Measurements from ENCODE around the gene SLC43A2.

DNA sequence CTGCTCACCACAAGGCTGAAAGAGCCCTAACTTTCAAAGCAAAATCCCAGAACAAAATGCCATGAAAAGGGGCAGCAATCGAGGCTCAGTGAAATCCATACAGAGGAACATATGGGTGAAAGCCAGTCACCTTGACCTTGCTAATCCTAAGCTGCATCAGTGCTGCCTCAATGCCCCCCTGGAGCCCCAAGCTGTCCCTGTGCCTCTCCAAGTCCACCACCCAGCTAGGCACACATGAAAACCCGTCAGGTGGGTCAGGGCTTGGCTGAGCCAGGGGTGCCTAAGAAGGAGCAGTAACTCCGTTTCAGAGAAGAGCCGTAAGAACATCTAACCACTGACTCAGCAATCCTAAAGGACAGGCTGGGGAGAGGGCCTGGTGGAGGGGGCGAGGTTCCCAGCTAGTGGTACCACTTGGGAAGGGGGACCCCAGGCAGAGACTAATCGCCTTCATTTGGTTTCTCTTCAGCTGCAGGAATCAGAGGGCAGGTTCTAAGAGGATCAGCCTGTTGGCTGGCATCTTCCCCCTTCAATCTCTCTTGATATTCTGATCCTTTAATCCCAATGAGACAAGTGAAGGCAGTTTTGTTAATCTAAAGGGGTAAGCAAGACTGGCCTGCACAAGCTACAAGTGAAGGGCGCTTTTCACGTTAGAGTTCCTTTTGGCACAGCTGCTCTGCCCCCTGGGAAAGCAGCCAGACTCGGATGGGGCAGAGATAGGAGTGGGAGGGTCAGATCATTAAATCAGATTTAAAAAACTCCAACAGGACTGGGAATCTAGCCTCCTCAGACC lies 73.7 kb downstream of the SLC43A2 start:
- TF ChIP-seq, protein P1, sequence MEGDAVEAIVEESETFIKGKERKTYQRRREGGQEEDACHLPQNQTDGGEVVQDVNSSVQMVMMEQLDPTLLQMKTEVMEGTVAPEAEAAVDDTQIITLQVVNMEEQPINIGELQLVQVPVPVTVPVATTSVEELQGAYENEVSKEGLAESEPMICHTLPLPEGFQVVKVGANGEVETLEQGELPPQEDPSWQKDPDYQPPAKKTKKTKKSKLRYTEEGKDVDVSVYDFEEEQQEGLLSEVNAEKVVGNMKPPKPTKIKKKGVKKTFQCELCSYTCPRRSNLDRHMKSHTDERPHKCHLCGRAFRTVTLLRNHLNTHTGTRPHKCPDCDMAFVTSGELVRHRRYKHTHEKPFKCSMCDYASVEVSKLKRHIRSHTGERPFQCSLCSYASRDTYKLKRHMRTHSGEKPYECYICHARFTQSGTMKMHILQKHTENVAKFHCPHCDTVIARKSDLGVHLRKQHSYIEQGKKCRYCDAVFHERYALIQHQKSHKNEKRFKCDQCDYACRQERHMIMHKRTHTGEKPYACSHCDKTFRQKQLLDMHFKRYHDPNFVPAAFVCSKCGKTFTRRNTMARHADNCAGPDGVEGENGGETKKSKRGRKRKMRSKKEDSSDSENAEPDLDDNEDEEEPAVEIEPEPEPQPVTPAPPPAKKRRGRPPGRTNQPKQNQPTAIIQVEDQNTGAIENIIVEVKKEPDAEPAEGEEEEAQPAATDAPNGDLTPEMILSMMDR (optimal IDR thresholded peaks at IDR 0.05 in 1 of 3, IDR thresholded peaks at IDR 0.05 in 1 of 3, conservative IDR thresholded peaks at IDR 0.05 in 1 of 3; ENCODE audit: extremely low read depth in 1 of 3, insufficient read depth in 2 of 3, low read length in 3 of 3): no peak
- no peak for TF ChIP-seq EZH2 (IDR thresholded peaks at IDR 0.05; ENCODE audit: low read length)
